ENCODE data around the gene ANKRD36C.
"Not testable (repeated sequence)": the region's sequence is repeated elsewhere in the genome, so short reads cannot be mapped to it uniquely, and the experiment has no call there.

- not testable (repeated sequence) for TF ChIP-seq CTCF, EZH2, EZH2phosphoT487 (IDR thresholded peaks at IDR 0.05)
Observed at GRCh38 chr2:96023701-96024100, 32.1 kb upstream of the ANKRD36C start.
